H7 (cell line): ENCODE data around the gene SUN3. TPM values are rescaled to one million over a fixed set of nuclear protein-coding genes. Genes with fewer than 3 reads are reported as not detected.
"Not testable (repeated sequence)": the region's sequence is repeated elsewhere in the genome, so short reads cannot be mapped to it uniquely, and the experiment has no call there.

ENCODE experiments used
- DNase-seq: peaks from one replicate; pipeline ENCODE4 v3.0.0; 2012
- H3K27me3 ChIP-seq: 2 replicates; pipeline ENCODE4 v1.6.0; 2011; ENCODE audit warnings: mild to moderate bottlenecking, low read length; ENCODE audit not compliant: control insufficient read depth, insufficient read depth
- H3K36me3 ChIP-seq: replicated peaks from 2 replicates; pipeline ENCODE4 v1.5.1; 2011; ENCODE audit warnings: low read length; ENCODE audit not compliant: control insufficient read depth, insufficient read depth
- H3K4me3 ChIP-seq: 2 replicates; pipeline ENCODE4 v1.5.1; 2011; ENCODE audit warnings: low read depth, mild to moderate bottlenecking, control low read depth, low read length, moderate library complexity; ENCODE audit not compliant: insufficient read depth
- total RNA-seq: library from RNA; depleted of rRNA; stranded (reverse); fragments of >200 nt; shearing (Covaris generic); gene quantifications from 2 replicates; pipeline ENCODE4 v1.2.3, GENCODE V29; 2014

Gene SUN3
- total RNA-seq, 1 experiment from 2014 or later, result not detected

GRCh38 chr7:48004638-48005037 is 24.3 kb downstream of the SUN3 start:
- no peak for DNase-seq
- H3K27me3 ChIP-seq, result no peaks in the 10 kb centered on the region
- H3K4me3 ChIP-seq, result no peak overlapping the region
- no peaks in the 10 kb centered on the region for H3K36me3 ChIP-seq

- no peaks in the 10 kb centered on the region for H3K27me3 ChIP-seq
- DNase-seq, result no peak
- H3K4me3 ChIP-seq, result no peak overlapping the region
- H3K36me3 ChIP-seq, result no peaks in the 10 kb centered on the region
These were observed 24.9 kb downstream of the SUN3 start for GRCh38 chr7:48004032-48004431.

GRCh38 chr7:48000164-48000563 is 28.7 kb downstream of the SUN3 start:
- DNase-seq, H3K4me3 ChIP-seq, H3K27me3 ChIP-seq, H3K36me3 ChIP-seq: not testable (repeated sequence)

GRCh38 chr7:47999413-47999812 is 29.5 kb downstream of the SUN3 start:
- no peaks in the 10 kb centered on the region for H3K27me3 ChIP-seq
- H3K4me3 ChIP-seq, result no peak overlapping the region
- H3K36me3 ChIP-seq, result no peaks in the 10 kb centered on the region
- no peak for DNase-seq

GRCh38 chr7:47992446-47992845 is 36.5 kb downstream of the SUN3 start:
- no peak for DNase-seq
- Histone ChIP-seq H3K36me3 (no peaks in the 10 kb centered on the region), H3K4me3 (no peak overlapping the region), H3K27me3 (no peaks in the 10 kb centered on the region)

GRCh38 chr7:47991741-47992311 is 37.1 kb downstream of the SUN3 start:
- Histone ChIP-seq H3K27me3 (no peaks in the 10 kb centered on the region), H3K36me3 (no peaks in the 10 kb centered on the region), H3K4me3 (peak overlapping the region; percentile 28)
- DNase-seq, result peak; percentile 90

- no peaks in the 10 kb centered on the region for H3K27me3 ChIP-seq
- no peak for DNase-seq
- H3K36me3 ChIP-seq, result no peaks in the 10 kb centered on the region
- no peak overlapping the region for H3K4me3 ChIP-seq
These were observed 37.6 kb downstream of the SUN3 start for GRCh38 chr7:47991270-47991669.

- H3K36me3 ChIP-seq, result no peaks in the 10 kb centered on the region
- no peak for DNase-seq
These were observed 38.3 kb downstream of the SUN3 start for GRCh38 chr7:47990592-47990991.

GRCh38 chr7:47989607-47990400 is 39.1 kb downstream of the SUN3 start:
- DNase-seq, H3K36me3 ChIP-seq, H3K4me3 ChIP-seq, H3K27me3 ChIP-seq: not testable (repeated sequence)

More at GRCh38 chr7:47990592-47990991, 38.3 kb downstream of the SUN3 start:
- Histone ChIP-seq H3K27me3 (no peaks in the 10 kb centered on the region), H3K4me3 (no peak overlapping the region)

GRCh38 chr7:47988496-47989386 is 40.2 kb downstream of the SUN3 start:
- Histone ChIP-seq H3K27me3 (no peaks in the 10 kb centered on the region), H3K36me3 (no peaks in the 10 kb centered on the region), H3K4me3 (no peak overlapping the region)
- DNase-seq, result peak; percentile 51

GRCh38 chr7:47982610-47983009 is 46.3 kb downstream of the SUN3 start:
- Histone ChIP-seq H3K4me3 (no peak overlapping the region), H3K36me3 (peaks cover 7% of the 10 kb centered on the region), H3K27me3 (no peaks in the 10 kb centered on the region)
- DNase-seq, result no peak

GRCh38 chr7:47980648-47981047 is 48.3 kb downstream of the SUN3 start:
- H3K36me3 ChIP-seq, result peaks cover 19% of the 10 kb centered on the region
- not testable (repeated sequence) for DNase-seq, H3K4me3 ChIP-seq, H3K27me3 ChIP-seq

GRCh38 chr7:47979832-47980181 is 49.1 kb downstream of the SUN3 start:
- no peaks in the 10 kb centered on the region for H3K27me3 ChIP-seq
- peaks cover 22% of the 10 kb centered on the region for H3K36me3 ChIP-seq
- peak overlapping the region; percentile 69; the same call in 1 of the 2 replicates for H3K4me3 ChIP-seq
- no peak for DNase-seq

GRCh38 chr7:47979145-47979831 is 49.6 kb downstream of the SUN3 start, which contains the start of gene HUS1:
Gene HUS1, minus strand, starts transcription at chr7:47979615. Its CDS starts 96 bp downstream, at chr7:47979519.
- Histone ChIP-seq H3K36me3 (peaks cover 27% of the 10 kb centered on the region), H3K4me3 (peak within 1 kb of the TSS; percentile 69), H3K27me3 (no peaks in the 10 kb centered on the region)
- peak; percentile 98 for DNase-seq
